Vagina (tissue), 2 donors: ENCODE data around the gene DNAJC6. TPM values are rescaled to one million over a fixed set of nuclear protein-coding genes. Genes with fewer than 3 reads are reported as not detected.
"Not testable (repeated sequence)": the region's sequence is repeated elsewhere in the genome, so short reads cannot be mapped to it uniquely, and the experiment has no call there.

Experiments used
- DNase-seq, 2 donors: peaks; one replicate each; pipeline ENCODE4 v3.0.0-alpha.2; 2017; ENCODE audit errors: extremely low spot score in 2 of 2
- H3K27ac ChIP-seq: fragments of 200-600 bp; sonication (generic); one replicate; pipeline ENCODE4 v1.5.1; 2019
- H3K27me3 ChIP-seq: fragments of 200-600 bp; sonication (generic); one replicate; pipeline ENCODE4 v1.5.1; 2019
- H3K36me3 ChIP-seq, 2 donors: fragments of 200-600 bp; sonication (generic); one replicate each; pipeline ENCODE4 v1.5.1; 2017 to 2019
- H3K4me1 ChIP-seq: fragments of 200-600 bp; sonication (generic); one replicate; pipeline ENCODE4 v1.5.1; 2019
- H3K4me3 ChIP-seq, 2 donors: fragments of 200-600 bp; sonication (generic); 1 replicate in 1 of 2; 2 replicates in 1 of 2; pipeline ENCODE4 v1.5.1; 2016 to 2019
- H3K9me3 ChIP-seq: fragments of 200-600 bp; sonication (generic); one replicate; pipeline ENCODE4 v1.5.1; 2019
- CTCF ChIP-seq, 3 experiments: fragments of 450-650 bp in 2 of 3; fragments of 200-600 bp in 1 of 3; sonication (generic) in 1 of 3; IDR thresholded peaks; one replicate each; pipeline ENCODE4 v1.5.1; 2017 to 2019; ENCODE audit warnings: antibody characterized with exemption in 3 of 3, mild to moderate bottlenecking in 2 of 3, moderate library complexity in 2 of 3
- POLR2A ChIP-seq, 2 donors: fragments of 450-650 bp; IDR thresholded peaks; one replicate each; pipeline ENCODE4 v1.6.1; 2017; ENCODE audit warnings: antibody characterized with exemption in 2 of 2, mild to moderate bottlenecking in 2 of 2, moderate library complexity in 2 of 2
- POLR2AphosphoS5 ChIP-seq, 2 donors: sonication (generic); formaldehyde crosslinking; IDR thresholded peaks; one replicate each; pipeline ENCODE4 v1.9.0; 2017; ENCODE audit warnings: antibody characterized with exemption in 2 of 2, mild to moderate bottlenecking in 2 of 2, low read depth in 1 of 2; ENCODE audit not compliant: insufficient read depth in 1 of 2
- intact Hi-C: fragments of 100-400 bp; cut with DNase I; formaldehyde crosslinking; loops from one replicate; pipeline ENCODE4 v1.15.1; 2023
- total RNA-seq: library from RNA; depleted of rRNA; stranded (reverse); fragments of >200 nt; gene quantifications from one replicate; pipeline ENCODE4 v1.2.3, GENCODE V29; 2016

Gene DNAJC6
- total RNA-seq, 1 donor from 2014 or later: 5.6 TPM

GRCh38 chr1:65445837-65446236 lies 136.5 kb downstream of the DNAJC6 start:
- no peak for TF ChIP-seq POLR2AphosphoS5 (IDR thresholded peaks at IDR 0.05; ENCODE audit: insufficient read depth in 1 of 2, low read depth in 1 of 2)
- TF ChIP-seq POLR2A (IDR thresholded peaks at IDR 0.05): no peak
- TF ChIP-seq CTCF (IDR thresholded peaks at IDR 0.05): no peak
- Histone ChIP-seq H3K27ac (no peak overlapping the region), H3K36me3 (no peaks in the 10 kb centered on the region), H3K27me3 (no peaks in the 10 kb centered on the region), H3K4me1 (no peaks in the 10 kb centered on the region), H3K4me3 (no peak overlapping the region), H3K9me3 (no peaks in the 10 kb centered on the region)
- no peak for DNase-seq
- intact Hi-C loops: no loop called here

GRCh38 chr1:65449214-65449823 lies 140.0 kb downstream of the DNAJC6 start:
- Histone ChIP-seq H3K4me3 (no peak overlapping the region), H3K9me3 (no peaks in the 10 kb centered on the region), H3K27me3 (no peaks in the 10 kb centered on the region), H3K36me3 (no peaks in the 10 kb centered on the region), H3K4me1 (no peaks in the 10 kb centered on the region), H3K27ac (no peak overlapping the region)
- intact Hi-C loops: no loop called here
- no peak for TF ChIP-seq CTCF (IDR thresholded peaks at IDR 0.05)
- TF ChIP-seq POLR2AphosphoS5 (IDR thresholded peaks at IDR 0.05; ENCODE audit: insufficient read depth in 1 of 2, low read depth in 1 of 2): no peak
- DNase-seq: no peak

GRCh38 chr1:65455678-65456077 lies 146.3 kb downstream of the DNAJC6 start:
- H3K9me3 ChIP-seq, DNase-seq, H3K36me3 ChIP-seq, H3K4me1 ChIP-seq, H3K4me3 ChIP-seq, intact Hi-C loops, H3K27ac ChIP-seq, H3K27me3 ChIP-seq: not testable (repeated sequence)

GRCh38 chr1:65456481-65456880 lies 147.1 kb downstream of the DNAJC6 start:
- no peak overlapping the region for H3K4me3 ChIP-seq
- intact Hi-C loops: no loop called here
- H3K9me3 ChIP-seq: no peaks in the 10 kb centered on the region
- no peak for DNase-seq
- TF ChIP-seq POLR2A (IDR thresholded peaks at IDR 0.05): no peak
- no peak for TF ChIP-seq CTCF (IDR thresholded peaks at IDR 0.05)
- no peak for TF ChIP-seq POLR2AphosphoS5 (IDR thresholded peaks at IDR 0.05; ENCODE audit: insufficient read depth in 1 of 2, low read depth in 1 of 2)
- no peaks in the 10 kb centered on the region for H3K4me1 ChIP-seq
- no peak overlapping the region for H3K27ac ChIP-seq
- H3K36me3 ChIP-seq: no peaks in the 10 kb centered on the region
- H3K27me3 ChIP-seq: no peaks in the 10 kb centered on the region

- Histone ChIP-seq H3K4me3 (no peak overlapping the region), H3K9me3 (no peaks in the 10 kb centered on the region), H3K27ac (no peak overlapping the region), H3K4me1 (no peaks in the 10 kb centered on the region), H3K36me3 (no peaks in the 10 kb centered on the region), H3K27me3 (no peaks in the 10 kb centered on the region)
- intact Hi-C loops: no loop called here
- DNase-seq: no peak
- TF ChIP-seq POLR2A (IDR thresholded peaks at IDR 0.05): no peak
- TF ChIP-seq POLR2AphosphoS5 (IDR thresholded peaks at IDR 0.05; ENCODE audit: insufficient read depth in 1 of 2, low read depth in 1 of 2): no peak
- TF ChIP-seq CTCF (IDR thresholded peaks at IDR 0.05): no peak
Measured at GRCh38 chr1:65457868-65458267, 148.5 kb downstream of the DNAJC6 start.
